ENCODE results near the gene MSX2.

DNA sequence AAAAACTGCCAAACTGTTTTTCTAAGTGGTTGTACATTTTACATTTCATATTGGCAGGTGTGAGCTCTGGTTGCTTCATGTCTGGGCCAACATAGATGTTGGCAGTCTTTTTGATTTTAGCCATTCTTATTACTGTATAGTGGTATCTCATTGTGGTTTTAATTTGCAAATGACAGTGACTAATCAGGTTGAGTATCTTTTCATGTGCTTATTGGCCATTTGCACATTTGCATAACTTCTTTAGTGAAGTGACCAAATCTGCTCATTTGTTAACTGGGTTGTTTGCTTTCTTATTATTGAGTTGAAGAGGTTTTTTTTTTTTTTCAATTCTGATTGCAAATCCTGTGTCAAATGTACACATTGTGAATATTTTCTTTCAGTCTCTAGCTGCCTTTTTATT is 36.9 kb upstream of the MSX2 start:
- TF ChIP-seq, protein P1, sequence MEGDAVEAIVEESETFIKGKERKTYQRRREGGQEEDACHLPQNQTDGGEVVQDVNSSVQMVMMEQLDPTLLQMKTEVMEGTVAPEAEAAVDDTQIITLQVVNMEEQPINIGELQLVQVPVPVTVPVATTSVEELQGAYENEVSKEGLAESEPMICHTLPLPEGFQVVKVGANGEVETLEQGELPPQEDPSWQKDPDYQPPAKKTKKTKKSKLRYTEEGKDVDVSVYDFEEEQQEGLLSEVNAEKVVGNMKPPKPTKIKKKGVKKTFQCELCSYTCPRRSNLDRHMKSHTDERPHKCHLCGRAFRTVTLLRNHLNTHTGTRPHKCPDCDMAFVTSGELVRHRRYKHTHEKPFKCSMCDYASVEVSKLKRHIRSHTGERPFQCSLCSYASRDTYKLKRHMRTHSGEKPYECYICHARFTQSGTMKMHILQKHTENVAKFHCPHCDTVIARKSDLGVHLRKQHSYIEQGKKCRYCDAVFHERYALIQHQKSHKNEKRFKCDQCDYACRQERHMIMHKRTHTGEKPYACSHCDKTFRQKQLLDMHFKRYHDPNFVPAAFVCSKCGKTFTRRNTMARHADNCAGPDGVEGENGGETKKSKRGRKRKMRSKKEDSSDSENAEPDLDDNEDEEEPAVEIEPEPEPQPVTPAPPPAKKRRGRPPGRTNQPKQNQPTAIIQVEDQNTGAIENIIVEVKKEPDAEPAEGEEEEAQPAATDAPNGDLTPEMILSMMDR (conservative IDR thresholded peaks at IDR 0.05; ENCODE audit: low read depth, low read length): no peak
- no peak for TF ChIP-seq EZH2 (IDR thresholded peaks at IDR 0.05; ENCODE audit: borderline replicate concordance, low read depth, low read length, poor library complexity, severe bottlenecking)

Data from A673 (cell line).